Stimulated activated CD4-positive, alpha-beta T cell treated with anti-CD3 and anti-CD28 coated beads, Interleukin-1b, Interleukin-23, amount 100 ng/mL, for 1 hour (primary cell): ENCODE measurements around the gene SLC39A10.
"Not testable (repeated sequence)": the region's sequence is repeated elsewhere in the genome, so short reads cannot be mapped to it uniquely, and the experiment has no call there.

ENCODE experiments used
- DNase-seq, 2 donors: peaks; one replicate each; pipeline ENCODE4 v3.0.0-alpha.2; 2020; ENCODE audit warnings: low read depth in 2 of 2

Gene SLC39A10

DNA sequence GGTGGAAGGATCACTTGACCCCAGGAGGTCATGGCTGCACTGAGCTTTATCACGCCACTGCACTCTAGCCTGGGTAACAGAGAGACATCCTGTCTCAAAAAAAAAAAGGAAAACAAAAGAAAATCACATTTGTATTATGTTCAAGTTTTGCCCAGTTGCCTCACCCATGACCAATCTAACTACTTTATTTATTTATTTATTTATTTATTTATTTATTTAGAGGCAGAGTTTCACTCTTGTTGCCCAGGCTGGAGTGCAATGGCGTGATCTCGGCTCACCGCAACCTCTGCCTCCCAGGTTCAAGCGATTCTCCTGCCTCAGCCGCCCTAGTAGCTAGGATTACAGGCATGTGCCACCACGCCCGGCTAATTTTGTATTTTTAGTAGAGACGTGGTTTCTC is 12.3 kb upstream of the SLC39A10 start:
- not testable (repeated sequence) for DNase-seq

DNA sequence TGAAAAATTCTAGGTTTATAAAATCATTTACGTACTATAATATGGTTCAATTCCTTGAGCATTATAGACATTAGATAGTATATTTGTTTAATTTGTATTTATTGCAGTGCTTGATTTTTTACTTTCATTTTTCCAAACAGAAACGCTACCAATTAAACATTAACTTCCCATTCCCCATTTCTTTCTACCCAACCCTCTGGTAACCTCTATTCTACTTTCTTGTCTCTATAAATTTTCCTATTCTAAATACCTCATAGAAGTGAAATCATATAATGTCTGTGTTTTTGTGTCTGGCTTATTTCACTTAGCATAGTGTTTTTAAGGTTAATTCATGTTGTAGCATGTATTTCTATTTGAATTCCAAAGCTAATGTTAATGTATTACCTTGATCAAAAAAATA is 11.6 kb upstream of the SLC39A10 start:
- DNase-seq = no peak

DNA sequence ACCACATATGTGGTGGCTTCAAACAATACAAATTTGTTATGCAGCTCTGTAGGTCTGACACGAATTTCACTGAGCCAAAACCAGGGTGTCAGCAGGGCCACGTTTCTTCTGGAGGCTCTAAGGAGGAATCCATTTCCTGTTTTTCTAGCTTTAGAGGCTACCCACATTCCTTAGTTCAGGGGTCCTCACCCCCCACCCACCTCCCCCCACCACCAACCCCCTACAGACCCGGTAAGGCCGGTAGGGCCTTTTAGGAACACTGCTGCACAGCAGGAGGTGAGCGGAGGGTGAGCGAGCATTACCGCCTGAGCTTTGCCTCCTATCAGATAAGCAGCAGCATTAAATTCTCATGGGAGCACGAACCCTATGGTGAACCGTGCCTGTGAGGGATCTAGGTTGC is 10.6 kb upstream of the SLC39A10 start:
- DNase-seq = no peak

DNA sequence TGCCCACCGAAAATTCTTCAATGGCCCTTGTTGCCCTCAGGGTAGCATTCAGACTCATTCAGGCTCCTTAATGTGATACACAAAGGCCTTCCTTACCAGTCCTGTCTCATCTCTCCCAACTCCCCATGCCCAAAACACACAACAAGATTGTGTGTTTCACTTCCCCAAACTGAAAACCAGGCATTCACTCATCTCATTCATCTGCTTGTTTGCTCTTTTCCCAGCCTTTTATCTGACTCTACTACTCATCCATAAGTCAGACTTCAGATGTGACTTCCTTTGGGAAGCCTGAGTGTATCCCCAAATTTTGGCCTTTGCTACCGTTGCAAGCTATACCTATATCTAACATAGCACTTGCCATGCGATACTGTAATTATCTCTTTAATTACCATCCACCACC is 9.7 kb upstream of the SLC39A10 start:
- DNase-seq = no peak

DNA sequence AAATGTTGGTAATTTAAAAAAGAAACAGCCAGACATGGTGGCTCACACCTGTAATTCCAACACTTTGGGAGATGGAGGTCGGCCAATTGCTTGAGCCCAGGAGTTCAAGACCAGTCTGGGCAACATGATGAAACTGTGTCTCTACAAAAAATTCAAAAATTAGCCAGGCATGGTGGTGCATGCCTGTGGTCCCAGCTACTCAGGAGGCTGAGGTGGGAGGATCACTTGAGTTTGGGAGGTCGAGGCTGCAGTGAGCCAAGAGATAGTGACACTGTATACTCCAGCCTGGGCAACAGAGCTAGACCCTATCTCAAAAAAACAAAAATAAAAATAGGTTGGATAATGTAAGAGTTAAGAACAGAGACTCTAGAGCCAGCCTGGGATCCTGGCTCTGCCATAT is 8.7 kb upstream of the SLC39A10 start:
- not testable (repeated sequence) for DNase-seq

DNA sequence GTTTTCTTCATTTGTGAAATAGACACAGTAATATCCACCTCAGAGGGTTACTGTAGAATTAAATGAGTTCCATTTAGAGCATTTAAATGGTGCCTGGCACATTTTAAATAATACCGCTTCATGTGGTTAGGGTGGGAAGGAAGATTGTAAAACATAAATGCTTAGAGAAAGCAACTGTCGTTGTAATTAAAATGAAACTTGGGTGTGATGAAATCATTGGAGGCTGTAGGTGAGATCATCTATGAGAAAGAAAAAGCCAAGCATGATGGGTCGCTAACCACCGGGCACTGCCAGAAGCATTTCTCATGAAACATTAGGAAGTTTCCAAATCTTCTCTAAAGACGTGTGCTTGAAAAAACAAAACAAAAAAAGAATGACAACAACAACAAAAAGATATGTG is 8.2 kb upstream of the SLC39A10 start:
- no peak for DNase-seq

DNA sequence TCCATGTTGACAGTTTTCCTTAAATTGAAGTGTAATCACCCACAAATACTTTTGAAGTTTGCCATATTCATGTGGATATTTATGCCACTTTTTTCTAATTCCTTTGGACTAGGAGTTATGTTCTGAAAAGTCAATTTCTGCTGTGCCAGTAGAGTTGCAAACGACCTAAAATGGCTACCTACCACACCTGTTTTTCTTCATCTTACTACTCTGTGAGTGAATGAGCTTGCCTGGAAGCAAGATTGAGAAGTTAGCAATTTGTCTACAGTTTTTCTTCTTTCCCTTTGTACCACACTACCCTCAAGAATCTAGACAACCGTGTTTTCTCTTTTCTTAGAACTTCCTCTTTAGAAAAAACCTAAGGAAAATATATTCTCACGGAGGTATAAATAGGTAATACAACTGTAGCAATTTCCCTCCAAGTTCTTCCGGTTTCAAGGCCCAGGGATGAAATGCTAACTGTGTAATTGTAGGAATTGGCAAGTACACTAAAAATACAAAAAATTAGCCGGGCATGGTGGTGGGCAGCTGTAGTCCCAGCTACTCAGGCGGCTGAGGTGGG is 7.3 kb upstream of the SLC39A10 start:
- no peak for DNase-seq

DNA sequence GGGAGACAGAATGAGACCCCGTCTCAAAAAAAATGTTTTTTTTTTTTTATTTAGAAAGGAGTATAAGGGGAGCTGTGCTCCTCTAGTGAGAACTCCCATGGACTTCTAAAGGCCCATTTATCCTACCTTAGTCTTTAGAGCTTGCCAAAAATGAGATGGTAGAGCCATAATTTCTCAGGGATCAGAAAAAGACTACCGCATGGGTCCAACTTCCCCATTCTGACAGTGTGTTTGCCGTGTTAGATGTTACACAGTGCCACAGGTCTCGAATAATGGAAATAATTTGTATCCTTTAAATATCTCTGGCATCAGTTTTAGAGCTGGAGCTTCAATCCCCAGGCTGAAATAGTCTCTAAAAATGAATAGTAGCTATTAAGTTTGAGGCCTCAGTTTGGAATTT is 6.0 kb upstream of the SLC39A10 start:
- DNase-seq = no peak

DNA sequence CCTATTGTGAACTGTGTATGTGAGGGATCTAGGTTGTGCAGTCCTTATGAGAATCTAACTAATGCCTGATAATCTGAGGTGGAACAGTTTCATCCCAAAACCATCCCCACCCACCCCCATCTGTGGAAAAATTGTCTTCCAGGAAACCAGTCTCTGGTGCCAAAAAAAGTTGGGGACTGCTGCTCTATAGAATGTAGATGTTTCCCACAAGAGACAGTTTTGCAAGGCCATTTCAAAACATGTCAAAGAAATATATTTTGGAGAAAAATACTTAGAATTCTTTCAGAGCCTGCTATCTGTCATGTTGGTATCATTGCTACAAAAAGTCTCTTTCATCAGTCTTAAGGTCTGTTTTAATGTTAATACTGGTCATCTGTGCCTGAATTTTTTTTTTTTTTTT is 4.1 kb upstream of the SLC39A10 start:
- DNase-seq = no peak

DNA sequence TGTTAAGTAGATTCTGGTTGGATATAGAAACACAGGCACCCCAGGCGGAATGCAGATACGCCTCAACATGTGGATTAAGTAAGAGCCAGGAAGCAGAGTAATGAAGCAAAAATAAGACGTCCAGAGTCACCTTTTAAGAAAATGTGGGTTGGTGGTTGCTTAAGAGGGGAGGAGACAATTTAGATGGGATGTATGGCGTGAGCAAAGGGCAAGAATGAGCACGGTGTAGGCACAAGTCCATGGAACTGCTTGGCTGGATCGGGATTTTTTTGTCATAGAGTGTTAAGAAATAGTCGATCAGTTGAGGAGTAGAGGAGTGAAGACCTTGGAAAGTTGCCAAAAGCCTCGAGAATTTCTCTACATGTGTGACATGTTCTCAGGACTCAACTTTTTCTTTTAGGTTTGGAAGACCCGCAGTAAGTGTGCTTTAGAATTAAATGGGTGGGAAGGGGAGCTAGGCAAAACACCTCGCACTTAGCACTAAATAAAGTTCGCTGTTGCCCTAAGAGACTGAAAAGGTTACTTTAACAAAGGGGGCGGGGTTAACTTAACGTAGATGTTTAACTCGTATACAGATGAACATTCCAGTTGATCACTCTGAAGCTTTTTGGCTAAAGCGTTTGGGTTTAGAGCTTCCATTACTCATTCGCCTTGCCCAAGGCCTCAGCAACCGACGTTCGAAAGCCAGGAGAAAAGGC is 716 bp upstream of the SLC39A10 start:
- no peak for DNase-seq

DNA sequence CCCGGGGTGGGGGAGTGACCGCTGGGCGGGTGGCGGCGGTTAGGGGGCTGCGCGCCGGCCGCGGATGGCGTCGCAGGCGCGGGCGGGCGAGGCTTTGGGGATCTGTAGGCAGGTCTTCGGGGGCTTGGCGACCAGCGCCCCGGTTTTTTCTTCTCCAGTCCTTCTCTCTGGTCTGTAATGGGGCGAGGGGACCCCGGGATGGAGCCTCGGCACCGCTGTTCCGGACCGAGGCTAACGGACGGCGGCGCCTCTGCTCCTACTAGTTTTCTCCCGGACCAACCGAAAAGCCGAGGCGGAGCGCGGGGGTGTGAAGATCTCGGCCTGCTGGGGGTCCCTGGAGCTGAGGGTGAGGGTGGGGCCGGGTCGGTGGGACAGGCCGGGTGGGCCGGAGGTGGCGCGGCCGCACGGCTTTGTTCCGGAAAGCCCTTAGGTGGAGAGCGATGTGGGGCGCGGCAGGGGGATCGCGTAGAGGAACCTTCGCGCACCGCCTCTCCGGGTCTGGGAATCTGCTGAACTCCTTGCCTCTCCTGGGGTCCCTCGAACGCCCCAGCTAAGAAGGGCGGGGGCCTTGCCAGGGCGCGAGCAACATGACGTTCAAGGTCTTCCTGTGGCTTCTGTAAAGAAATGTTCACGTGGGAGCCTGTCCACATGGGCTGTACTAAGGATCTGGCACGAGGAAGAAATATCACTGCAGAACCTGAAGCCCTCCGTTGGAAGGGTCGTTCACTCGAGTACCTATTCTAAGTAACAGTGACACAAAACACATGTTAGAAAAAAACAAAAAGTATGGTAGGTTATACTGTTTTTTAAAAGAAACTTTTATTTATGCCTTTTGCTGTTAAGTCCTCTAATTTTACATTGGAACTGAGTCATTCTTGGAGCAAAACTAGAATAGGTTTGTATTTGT is 861 bp downstream of the SLC39A10 start:
- peak; percentile 13 to 36 for DNase-seq

DNA sequence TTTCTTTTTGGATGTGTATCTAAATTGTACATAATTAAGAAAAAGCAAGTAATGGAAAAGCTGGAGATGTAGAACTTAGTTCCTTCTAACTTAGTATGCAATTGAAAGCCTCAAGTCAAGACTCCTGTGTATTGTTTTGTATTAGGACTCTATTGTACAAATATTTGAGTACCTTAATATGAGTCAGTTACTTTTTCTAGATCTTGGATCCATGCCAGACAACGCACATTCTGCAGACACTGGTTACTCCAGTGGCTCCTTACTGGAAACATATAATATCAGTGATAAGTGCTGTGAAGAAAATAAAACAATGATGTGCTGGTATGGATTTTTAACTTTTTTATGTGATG is 1.5 kb downstream of the SLC39A10 start:
- DNase-seq = no peak

DNA sequence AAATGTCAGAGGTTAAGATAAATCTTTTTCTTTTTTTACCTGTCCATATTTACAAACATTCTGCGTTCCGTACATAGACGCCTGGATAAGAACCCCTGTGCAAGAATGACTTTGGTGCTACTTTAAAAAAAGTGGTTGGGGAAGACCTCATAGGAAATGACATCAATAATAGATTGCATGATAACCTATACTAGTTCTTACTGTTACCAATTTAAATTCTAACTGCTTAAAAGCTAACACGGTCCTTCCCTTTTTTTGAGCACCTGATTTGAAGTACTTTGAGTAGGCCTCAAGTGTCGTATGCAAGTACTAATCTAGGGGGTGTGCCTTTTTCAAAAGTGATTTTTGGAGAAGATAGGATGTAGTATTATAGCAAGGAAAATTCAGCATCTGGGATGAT is 2.1 kb downstream of the SLC39A10 start:
- DNase-seq = no peak

DNA sequence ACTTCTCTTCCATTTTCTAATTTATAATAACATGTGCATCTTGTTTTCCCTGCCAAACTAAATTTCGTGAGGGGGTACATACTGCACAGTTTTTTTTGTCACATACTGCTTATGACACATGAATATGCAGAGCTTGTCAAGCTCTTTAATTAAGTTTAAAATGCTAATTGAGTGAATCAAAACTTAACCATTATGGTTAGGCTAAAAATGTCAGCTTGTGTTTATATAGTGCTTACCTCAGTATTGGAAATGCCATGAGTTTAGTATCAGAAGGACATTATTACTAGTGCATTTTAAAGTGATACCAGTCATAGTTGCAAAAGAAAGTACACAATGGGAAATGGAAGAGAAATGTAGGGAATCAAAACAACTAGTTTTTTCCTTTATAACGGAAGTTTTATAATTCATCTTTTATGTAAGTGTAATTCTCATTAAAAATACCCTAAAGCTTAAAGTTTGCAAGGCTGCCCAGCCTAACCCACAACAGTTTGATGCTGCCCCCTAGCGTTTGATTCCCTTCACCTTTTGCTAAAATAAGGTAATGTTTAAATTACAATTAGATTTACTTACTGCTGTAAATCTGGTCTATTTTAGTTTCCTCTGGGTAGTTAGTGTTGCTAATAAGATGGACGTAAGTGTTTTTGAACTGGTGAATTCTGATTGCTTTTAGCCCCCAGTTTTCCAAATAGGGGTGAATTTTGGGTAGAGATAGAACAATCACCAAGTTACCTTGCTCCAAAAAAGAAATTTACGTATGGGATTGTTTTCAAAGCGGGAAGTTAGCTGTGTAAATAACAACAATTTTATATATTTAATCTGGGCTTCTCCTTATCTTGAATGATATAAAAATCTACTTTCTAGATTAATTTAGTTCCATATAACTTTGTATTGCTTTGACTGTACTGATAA is 3.2 kb downstream of the SLC39A10 start:
- peak; percentile 65 to 70 for DNase-seq

DNA sequence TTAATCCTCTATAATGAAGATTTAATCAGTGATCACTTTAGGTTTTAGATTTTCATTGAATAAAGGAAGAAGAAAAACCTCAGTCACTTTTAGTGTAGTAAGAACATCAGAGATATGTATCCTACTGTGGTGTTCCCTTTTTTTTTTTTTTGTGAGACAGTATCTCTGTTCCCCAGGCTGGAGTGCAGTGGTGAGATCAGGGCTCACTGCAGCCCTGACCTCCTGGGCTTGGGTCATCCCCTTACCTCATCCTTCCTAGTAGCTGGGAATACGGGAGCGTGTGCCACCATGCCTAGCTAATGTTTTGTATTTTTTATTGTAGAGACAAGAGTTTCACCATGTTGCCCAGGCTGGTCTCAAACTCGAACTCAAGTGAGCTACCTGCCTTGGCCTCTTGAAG is 5.1 kb downstream of the SLC39A10 start:
- DNase-seq = no peak

DNA sequence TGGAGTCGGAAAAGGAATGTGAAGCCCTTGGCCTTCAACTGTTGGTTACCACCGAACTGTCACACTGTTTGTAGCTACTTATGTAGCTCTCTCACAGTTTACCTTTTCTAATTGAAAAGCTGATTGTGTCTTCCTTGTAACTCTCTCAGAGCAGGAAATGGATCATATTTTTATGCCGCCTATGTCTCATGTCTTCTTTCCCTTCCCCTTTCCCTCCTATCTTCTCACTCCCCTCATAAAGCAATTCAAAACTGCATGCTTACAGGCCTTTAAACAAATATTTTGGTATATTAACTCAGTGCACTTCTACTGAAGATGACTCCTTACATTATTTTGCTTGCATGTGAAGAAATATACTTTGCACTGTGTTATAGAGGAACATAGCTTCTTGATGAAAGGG is 6.0 kb downstream of the SLC39A10 start:
- no peak for DNase-seq

DNA sequence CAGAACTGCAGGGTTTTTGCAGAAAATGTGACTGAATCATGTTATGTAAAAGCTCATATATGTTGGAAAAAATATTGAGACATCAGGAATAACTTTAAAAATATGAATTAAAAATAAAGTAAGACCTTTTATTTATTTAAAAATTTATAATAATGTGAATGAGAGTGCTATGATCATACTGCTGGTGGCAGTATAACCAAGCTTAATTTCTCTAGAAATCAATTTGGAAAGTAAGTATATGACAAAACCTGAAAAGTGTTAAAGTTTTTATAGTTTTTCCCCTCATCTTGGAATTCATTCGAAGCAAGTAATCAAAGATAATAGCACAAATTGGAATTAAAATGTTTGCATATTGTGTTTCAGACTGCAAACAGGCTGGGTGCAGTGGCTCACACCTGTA is 7.5 kb downstream of the SLC39A10 start:
- no peak for DNase-seq

DNA sequence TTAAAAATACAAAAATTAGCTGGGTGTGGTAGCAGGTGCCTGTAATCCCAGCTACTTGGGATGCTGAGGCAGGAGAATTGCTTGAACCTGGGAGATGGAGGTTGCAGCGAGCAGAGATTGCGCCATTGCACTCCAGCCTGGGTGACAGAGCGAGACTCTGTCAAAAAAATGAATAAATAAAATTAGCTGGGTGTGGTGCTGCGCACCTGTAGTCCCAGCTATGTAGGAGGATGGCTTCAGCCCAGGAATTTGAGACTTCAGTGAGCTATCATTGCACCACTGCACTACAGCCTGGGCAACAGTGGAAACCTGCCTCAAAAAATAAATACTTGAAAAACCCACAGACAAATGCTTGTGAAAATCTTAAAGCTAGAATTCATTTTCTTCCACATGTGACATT is 8.1 kb downstream of the SLC39A10 start:
- not testable (repeated sequence) for DNase-seq

DNA sequence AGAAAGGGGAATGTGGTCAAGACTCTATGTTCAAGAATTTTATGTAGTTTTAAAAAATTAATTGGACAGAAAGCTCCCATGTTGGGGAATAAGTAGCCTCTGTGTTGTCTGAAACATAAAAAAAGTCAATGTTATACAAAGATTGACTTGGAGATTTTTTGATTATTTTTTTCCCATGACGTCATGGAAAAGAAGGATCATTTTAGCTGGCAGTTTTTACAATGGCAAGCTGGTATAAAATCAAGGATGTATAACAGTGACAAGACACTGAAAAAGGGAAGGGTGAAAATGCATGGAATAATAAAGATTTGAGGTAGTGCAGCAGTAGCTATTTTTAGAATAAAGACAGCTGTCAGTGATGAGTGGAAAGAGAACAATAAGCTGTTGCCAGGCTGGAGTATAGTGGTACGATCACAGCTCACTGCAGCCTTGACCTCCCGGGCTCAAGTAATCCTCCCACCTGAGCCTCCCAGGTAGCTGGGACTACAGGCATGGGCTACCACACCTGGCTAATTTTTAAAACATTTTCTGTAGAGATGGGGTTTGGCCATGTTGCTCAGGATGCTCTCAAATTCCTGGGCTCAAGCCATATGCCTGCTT is 9.2 kb downstream of the SLC39A10 start:
- no peak for DNase-seq

DNA sequence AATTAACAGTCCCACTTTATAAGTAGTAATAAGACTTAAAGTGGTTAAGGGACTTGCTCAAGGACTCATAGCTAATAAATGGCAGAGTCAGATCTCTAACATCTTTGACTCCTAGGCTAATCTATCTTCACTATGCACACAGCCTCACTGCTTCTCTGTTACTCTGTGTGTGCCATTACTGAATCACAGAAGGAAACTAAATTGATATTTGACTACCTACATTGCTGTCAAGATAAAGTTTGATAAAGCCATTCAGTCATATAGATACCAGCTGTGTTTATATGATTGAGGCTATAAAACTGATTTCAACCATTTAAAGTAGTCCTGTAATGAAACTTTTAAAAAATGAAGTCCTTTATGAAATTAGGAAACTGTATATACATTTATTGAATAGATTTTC is 10.9 kb downstream of the SLC39A10 start:
- no peak for DNase-seq

DNA sequence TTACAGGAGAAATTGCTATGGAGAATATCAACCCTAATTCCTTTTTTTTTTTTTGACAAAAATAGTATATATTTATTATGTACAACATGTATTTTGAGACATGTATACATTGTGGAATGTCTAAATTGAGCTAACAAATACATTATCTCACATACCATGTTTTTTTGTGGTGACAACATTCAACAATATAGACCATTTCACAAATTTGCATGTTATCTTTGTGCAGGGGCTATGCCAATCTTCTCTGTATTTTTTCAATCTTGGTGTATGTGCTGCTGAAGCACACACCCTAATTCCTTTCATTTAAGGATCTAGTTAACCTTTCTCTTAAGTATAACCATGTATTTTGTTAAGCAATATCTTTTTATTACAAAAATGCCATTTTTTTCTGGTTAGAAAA is 13.2 kb downstream of the SLC39A10 start:
- no peak for DNase-seq

DNA sequence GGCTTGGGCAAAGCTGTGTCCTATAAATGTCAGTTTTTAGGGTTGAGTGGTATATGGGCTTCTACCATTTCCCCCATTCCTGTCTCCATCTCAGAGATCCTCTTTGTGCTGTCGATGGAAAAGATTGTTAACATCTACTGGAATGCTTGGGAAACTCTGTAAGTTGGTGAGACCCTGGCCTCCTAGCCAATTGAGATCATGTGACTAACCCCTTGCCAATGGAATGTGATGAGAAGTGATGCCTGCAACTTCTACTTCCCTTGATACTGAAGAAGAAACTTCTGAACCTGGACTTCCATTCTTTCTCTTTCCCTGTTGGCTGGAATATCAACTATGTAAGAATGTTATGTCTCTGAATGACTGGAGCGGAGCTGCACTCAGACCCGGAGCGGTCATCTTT is 14.5 kb downstream of the SLC39A10 start:
- no peak for DNase-seq
